ENCODE data around the gene CGB2.
"Not testable (repeated sequence)": the region's sequence is repeated elsewhere in the genome, so short reads cannot be mapped to it uniquely, and the experiment has no call there.

CGB2 gene

GRCh38 chr19:49038557-49039276 lies 7.0 kb downstream of the CGB2 start:
- DNase-seq: not testable (repeated sequence)

GRCh38 chr19:49039736-49040135 lies 8.0 kb downstream of the CGB2 start:
- not testable (repeated sequence) for DNase-seq

- DNase-seq: no peak
Observed at GRCh38 chr19:49042177-49042576, 10.5 kb downstream of the CGB2 start.

GRCh38 chr19:49042666-49043065 lies 11.0 kb downstream of the CGB2 start:
- DNase-seq: not testable (repeated sequence)

GRCh38 chr19:49043548-49043947 lies 11.9 kb downstream of the CGB2 start, which contains the start of gene CGB5:
CGB5 (plus strand) TSS chr19:49043848; CDS start chr19:49044210, 362 bp downstream.
- DNase-seq: not testable (repeated sequence)

GRCh38 chr19:49049011-49049410 lies 17.3 kb downstream of the CGB2 start, which contains the start of gene CGB8:
CGB8 (minus strand) TSS chr19:49049111; CDS start chr19:49048739, 372 bp downstream.
- DNase-seq: not testable (repeated sequence)

- not testable (repeated sequence) for DNase-seq
Observed at GRCh38 chr19:49049834-49050233, 18.1 kb downstream of the CGB2 start.

- DNase-seq: not testable (repeated sequence)
Observed at GRCh38 chr19:49050376-49051033, 18.8 kb downstream of the CGB2 start.

GRCh38 chr19:49056101-49056901 lies 24.6 kb downstream of the CGB2 start:
- no peak for DNase-seq

- DNase-seq: not testable (repeated sequence)
Observed at GRCh38 chr19:49056902-49057596, 25.4 kb downstream of the CGB2 start.

GRCh38 chr19:49057636-49058234 lies 26.0 kb downstream of the CGB2 start, which contains the start of gene CGB7:
CGB7 (minus strand) TSS chr19:49057749; CDS start chr19:49055375, 2,374 bp downstream.
- no peak for DNase-seq

- DNase-seq: no peak
Observed at GRCh38 chr19:49058562-49058961, 26.9 kb downstream of the CGB2 start.

GRCh38 chr19:49059053-49059452 lies 27.4 kb downstream of the CGB2 start:
- no peak for DNase-seq

- DNase-seq: no peak
Observed at GRCh38 chr19:49061000-49061399, 29.3 kb downstream of the CGB2 start.

GRCh38 chr19:49061445-49061844 lies 29.8 kb downstream of the CGB2 start:
- DNase-seq: no peak

GRCh38 chr19:49064029-49064629 lies 32.4 kb downstream of the CGB2 start:
- DNase-seq: no peak

GRCh38 chr19:49064768-49065611 lies 33.3 kb downstream of the CGB2 start, which contains the start of gene NTF4:
NTF4 (minus strand) TSS chr19:49064818; CDS start chr19:49061997, 2,821 bp downstream.
- no peak for DNase-seq

GRCh38 chr19:49065905-49066512 lies 34.3 kb downstream of the CGB2 start:
- no peak for DNase-seq

- no peak for DNase-seq
Observed at GRCh38 chr19:49067554-49067953, 35.9 kb downstream of the CGB2 start.

GRCh38 chr19:49069026-49069425 lies 37.3 kb downstream of the CGB2 start:
- DNase-seq: no peak

Data from NCI-H1105 (cell line).